A172 (cell line): Measurements from ENCODE around the gene TENM4. TPM values are rescaled to one million over a fixed set of nuclear protein-coding genes. Genes with fewer than 3 reads are reported as not detected.

Source experiments
- DNase-seq: peaks from one replicate; pipeline ENCODE4 v3.0.0-alpha.2; 2015; ENCODE audit warnings: low spot score
- total RNA-seq: library from RNA; depleted of rRNA; stranded (reverse); fragments of >200 nt; shearing (Covaris generic); gene quantifications from 2 replicates; pipeline ENCODE4 v1.2.3, GENCODE V29; 2014

Gene TENM4
- total RNA-seq, 1 experiment from 2014 or later, result 0.91 TPM

DNA sequence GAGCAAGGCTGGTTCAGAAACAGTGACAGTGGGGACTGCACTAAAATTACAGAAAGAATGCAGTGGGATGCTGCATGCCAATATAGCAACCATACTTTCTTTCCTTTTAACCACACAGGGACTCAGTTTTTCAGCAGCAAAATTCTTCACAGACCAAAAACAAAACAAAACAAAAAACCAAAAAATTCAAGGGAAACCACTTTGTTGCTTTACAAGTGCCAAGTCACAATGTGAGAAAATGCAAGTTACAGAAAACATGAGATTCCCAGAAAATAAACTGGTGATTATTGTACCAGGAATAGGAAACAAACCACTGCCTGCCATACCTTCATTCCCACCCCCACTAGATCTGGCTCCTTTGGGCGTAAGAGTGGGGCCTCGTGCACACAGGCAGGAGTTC, 52.6 kb downstream of the TENM4 start:
- no peak for DNase-seq

DNA sequence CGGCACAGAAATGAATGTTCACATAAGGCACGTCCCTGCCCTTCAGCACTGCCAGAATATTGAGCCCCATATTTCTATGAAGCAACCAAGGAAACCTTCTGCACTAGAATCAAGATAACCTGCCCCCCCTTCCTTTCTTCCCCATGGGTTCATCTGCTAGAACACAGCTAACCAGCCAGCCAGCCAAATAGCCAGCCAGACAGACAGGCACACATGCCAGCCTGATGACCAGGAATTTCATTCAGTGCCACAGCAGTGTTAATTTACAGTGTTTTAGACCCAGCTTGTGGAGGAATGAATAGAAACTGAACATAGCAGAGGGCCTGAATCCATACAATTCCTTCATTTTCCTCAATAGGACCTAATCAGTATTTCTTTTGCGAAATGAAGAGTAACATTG, 57.0 kb downstream of the TENM4 start:
- no peak for DNase-seq

DNA sequence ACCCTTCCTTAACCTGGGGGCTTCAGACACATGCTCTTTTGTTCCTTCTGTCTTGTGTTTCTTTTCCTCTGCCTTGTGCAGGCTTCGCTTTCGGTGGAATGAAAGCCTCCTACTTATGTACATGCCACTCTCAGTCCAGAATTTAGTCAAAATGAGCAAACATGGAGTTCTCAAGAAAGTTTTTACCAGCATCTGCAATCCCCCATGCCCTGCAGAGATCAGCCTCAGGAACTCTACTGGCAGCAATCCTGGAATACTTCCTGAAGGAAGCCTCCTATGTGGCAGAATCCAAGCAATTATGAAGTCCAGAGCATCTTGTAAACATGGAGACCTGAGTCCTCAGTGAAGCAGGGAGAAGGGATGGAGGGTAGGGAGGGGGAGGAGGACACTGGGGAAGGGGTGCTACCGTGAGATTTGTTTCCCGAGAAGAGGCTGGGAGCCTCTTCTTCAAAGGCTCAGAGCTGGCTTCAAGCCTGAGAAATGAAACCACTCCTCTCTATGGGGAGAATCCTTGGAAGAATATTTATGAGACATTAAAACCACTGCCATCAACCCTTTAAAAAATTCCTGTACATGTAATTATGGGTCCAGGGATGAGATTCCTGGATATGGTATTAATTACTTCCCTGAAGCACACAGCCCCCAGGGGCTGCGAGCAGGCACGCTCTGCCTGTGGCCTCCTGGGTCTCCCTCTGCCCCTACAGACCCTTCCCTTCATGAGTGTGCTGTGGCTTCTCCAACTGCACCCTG, 58.4 kb downstream of the TENM4 start:
- no peak for DNase-seq

DNA sequence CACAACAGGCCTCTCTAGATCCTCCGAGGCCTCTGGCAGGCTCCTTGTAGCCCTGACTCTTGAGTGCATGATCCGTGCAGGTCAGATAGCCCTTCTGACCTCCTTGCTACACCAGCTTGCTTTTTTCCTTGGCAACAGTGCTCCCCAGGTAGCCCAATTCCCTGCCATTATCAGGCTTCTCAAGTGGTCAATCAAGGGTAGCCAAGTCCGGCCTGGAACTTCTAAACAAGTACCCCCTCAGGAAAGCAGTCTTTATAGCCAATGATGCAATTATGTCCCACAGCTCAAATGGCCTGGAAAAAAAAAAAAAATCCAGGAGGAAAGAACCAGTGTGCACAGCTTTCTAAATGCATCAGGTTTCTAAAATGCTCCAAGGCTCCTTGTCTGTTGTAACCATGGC, 59.8 kb downstream of the TENM4 start:
- no peak for DNase-seq

DNA sequence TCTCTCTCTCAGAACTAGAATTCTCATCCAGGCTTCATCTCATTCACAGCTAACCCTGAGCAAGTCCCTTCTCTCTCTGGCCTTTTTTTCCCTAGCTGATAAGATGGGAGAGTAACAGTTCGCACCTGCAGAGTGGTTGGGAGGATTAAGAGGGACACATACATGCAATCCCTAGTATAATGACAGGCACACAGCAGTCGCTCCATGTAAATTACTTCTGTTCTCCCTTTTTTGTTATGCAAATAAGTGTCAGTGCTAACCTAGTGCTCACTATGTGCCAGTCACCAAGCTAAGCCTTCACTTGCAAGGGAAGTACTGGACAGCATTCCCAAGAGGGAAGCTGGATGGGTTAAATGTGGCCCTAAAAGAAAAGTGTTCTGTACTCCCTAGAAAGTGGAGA, 63.4 kb downstream of the TENM4 start:
- DNase-seq, result no peak

DNA sequence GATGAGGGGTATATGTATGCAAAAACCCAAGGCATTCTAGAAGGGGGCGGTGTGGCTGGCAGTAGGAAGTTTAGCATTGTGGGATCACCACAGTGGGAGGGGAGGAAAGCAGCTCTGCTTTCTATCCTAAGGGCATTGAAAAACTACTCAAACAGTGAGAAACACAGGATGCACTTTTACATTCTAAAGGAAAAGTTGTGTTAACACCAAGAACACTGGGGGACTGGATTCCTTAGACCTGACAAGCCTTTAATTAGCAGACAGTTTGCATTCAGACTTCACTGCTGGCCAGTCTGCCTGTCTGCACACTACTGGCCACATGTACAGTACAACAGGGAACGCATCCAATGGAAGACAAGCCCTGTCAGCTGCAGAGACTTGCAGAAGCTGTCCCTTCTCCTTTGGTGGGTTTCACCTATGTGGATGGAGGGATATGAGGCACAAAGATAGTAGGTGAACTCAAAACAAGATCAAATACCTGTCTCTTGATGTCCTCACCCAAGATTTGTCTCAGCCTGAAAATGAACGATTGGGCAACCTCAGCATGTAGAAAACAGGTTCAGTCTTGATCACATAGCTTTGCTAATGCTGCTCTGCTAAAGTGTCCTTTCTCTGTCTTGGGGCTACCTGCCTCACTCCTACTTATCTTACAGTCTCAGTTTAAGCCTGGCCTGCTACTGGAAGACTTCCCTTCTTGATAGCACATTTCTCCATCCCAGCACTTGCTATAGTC, 64.8 kb downstream of the TENM4 start:
- no peak for DNase-seq

DNA sequence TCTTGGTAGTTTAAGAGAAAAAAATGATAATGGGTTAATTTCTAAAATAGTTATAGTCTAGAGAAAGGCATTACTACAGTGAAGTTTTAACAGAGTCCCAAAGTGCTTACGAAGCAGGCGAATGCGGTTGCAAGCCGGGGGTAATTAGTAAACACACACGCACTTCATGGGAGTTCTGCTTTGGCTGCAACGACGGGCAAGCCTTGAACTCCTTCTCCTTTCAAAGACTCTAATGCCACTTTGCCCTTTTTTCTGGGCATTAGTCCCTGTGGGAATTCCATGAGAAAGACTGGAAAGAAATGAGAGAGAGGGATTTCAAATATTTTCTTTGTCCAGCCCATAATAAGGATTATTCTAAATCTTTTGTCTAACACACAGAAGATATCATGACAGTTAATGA, 66.1 kb downstream of the TENM4 start:
- DNase-seq, result no peak

DNA sequence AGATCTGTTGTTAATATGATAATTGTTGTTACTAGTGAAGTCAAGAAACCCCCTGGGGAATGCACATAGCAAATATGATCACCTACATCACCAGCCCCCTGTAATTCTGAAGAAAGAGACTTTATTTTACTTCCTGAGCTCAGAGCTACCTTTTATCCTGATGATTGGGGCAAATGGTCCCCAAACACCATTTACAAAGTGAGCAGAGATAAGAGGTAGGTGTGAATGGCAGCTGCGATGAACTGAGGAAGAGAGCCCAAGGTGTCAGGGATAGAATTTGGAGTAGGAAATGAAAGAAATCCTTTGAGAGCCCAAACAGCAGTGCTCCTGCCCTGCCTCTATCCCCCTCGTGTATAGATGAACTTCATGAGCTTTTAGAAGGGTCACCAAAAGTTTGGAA, 69.1 kb downstream of the TENM4 start:
- DNase-seq, result no peak

DNA sequence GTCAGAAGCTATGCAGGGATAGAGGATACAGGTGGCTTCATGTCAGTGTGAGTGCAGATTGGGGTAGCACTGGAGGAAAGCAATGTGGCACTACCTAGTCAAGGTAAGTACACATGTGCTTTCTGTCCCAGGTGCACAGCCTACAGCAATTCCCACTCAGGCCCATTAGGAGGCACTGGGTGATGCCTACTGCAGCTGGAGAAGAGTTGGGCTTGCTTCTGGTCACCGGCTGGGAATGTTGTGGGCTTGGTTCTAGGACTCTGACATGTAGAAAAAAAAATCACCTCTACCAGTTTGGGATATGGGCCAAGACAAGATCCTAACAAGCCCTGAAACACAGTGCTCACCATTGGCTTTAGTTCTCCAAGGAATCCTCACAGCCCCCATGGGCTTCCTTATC, 69.7 kb downstream of the TENM4 start:
- DNase-seq, result no peak

DNA sequence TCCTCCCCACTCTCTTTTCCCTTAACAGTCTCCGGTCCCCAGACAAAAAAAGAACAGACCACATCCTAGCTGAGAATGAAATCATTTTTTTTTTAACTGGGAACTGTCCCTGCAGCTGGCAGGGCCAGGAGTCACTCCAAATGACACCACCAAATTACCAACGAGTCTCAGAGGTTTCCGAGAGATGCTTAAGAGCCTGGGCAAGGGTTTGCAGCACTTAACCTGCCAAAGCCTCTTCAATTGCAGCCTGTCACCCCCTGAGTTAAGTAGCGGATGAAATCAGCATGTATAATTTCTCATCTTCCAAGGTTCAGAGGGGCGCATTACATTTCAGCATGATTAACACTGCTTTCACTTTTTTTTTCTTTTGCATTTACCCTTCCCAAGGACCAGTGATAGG, 71.8 kb downstream of the TENM4 start:
- DNase-seq, result no peak

DNA sequence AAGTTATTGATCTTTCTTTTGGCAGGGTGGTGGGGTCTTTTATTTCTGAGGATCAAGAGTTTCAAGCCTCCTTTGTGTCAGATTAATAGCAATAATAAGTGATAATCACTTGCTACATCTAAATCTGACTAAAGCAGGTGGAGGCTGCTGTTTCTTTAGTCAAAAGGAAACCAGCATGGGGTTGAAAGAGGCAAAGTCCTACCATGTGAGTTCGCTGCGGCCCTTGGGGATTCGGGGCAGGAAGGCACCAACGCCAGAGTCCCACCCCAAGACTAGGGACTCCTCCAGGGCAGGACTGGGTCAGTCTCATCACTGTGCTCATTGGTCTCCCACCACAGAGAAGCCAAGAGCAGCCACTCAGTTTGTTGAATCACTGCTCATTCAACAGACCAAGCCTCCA, 73.0 kb downstream of the TENM4 start:
- DNase-seq, result no peak

DNA sequence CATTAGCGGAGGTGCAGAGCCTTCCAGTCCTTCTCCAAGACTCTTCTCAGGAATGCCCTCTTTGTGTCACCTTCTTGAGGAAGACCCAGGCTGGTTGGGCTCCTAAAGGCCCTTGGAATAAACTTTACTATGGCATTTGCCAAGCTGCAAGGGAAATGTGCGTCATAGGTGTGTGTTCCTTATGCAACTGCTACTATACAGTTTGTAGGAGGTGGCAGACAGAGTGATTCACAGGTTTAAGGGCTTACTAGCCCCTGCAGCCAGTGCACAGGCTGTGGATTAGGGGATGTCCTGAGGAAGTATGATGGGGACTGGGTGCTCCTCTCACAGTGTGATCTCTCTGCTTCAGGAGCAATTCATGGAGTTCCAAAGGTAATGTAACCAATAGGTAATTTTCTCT, 74.6 kb downstream of the TENM4 start:
- DNase-seq, result no peak

DNA sequence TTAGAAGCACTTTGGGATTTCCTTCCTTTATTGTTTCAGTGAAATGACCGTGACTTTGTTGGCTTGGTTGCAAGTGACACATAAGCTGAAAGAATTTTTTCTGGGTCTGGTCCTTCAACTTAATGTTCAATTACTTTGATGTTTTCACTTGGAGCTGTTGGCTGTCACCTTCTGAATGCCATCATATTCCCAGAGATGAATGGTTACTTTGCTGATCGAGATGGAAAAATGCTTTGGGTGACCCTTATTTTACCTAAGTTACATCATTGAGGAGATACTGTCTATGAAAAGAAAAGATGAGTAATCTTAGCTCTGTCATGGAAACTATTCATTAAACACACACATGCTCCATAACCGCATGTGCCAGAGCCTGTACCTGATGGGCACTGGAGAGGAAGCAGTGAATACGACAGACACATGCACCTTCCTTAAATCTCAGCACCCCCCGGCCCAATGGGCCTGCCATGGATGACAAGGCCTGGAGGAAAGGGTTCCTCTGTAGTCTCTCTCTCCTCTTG, 76.9 kb downstream of the TENM4 start:
- DNase-seq, result no peak

DNA sequence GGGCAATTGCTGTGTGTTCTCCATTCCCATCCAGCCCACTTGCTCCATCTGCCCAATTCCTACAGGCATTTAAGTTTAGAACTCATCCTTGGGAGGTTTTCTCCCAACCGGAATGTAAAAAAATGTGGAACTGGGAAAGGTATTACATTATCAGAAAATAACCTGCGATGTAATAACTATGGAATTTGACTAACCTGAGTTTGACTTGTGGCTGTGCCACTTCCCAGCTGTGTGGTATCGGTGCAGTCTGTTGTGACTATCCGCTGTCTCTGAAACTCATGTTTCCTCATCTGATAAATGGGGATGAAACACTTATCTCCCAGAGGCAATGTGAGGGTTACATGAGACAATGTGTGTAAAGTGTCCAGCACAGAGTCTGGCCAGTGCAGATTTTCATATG, 77.6 kb downstream of the TENM4 start:
- no peak for DNase-seq

DNA sequence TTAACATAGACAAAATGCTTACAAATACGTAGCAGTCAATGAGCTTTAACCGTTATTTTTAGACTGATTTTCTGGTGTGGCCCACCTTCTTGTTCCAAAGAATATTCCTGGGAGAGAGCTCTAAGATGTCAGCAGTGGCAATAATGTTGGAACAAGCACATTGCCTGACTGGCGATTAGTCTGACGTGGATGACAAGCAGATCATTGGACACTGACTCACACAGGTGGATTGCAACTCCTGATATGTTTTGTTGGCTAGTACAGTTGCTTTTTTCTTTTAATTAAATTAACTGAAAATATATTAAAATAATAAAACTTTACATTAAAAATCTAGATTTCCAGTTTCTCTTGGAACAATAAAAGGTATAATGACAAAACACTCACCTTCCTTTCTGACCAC, 78.0 kb downstream of the TENM4 start:
- DNase-seq, result no peak

DNA sequence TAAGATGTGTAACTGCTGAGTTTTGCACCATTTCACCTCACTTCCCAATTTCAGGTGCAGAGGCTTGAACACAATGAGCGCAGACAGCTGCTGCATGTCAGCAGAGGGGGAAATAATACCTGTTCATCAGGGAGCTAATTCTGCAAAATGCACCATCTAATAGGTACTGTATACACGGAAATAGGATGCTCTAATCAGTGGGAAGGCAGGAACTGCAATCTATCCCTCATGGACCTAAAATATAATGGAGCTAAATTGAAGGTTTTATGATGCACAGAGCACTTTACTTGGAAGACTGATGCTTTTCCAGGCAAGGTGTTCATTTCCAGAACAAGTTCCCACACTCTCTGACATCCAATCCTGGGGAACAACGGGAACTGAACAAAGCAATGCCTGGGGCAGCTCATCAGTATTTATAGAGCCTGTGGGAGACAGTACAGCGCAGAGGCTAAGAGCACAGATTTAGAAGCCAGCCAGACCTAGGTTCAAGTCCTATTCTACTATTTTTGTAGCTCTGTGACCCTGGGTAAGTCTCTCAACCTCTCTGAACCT, 78.5 kb downstream of the TENM4 start:
- DNase-seq, result no peak

DNA sequence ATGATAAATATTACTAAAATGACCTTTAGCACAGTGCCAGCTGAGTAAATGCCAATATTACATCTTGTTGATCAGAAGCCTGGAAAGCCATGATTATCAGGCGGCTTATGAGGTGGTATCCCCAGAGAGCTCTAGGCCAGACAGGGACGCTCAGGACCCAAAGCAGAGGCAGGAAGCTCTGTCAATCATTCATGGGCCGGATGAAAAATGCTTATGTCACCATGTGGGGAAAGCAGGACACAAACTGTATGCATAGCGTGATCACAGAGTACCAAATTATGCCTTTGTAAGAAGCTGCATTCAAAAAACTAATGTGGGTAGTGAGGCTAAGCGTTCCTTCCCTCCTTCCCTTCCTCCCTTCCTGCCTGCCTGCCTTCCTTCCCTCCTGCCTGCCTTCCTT, 82.6 kb downstream of the TENM4 start:
- DNase-seq, result no peak

DNA sequence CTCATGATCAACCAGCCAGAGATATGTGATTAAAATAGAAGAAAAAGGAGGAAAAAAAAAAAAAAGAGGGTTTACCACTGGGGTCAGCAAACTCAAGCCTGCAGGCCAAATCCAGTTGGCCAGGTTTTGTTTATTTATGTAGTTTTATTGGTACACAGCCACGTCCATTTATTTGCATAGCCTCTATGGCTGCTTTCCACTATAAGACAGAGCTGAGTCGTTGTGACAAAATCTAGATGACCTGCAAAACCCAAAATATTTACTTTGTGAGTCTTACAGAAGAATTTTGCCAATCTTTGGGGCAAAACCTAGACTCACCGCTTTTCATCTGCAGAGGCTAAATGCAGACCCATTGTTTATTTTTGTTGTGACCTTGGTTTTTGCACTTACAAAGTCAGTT, 87.1 kb downstream of the TENM4 start:
- DNase-seq, result no peak

DNA sequence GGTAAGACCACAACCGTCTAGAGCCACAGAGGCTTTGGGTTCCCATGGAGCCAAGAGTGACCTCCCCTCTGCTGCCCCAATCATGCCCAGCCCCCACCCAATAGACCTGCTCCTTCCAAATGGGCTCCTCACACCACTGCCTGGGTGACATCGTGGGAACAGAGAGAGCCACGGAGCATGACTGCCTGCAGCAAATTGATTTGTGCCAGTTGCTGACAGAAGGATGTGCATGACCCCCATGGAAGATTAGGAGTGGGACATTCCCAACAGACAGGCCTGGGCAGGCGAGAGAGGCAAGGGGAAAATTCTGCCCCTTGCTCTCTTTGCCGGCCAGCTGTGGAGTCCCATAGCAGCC, 88.5 kb downstream of the TENM4 start:
- no peak for DNase-seq

DNA sequence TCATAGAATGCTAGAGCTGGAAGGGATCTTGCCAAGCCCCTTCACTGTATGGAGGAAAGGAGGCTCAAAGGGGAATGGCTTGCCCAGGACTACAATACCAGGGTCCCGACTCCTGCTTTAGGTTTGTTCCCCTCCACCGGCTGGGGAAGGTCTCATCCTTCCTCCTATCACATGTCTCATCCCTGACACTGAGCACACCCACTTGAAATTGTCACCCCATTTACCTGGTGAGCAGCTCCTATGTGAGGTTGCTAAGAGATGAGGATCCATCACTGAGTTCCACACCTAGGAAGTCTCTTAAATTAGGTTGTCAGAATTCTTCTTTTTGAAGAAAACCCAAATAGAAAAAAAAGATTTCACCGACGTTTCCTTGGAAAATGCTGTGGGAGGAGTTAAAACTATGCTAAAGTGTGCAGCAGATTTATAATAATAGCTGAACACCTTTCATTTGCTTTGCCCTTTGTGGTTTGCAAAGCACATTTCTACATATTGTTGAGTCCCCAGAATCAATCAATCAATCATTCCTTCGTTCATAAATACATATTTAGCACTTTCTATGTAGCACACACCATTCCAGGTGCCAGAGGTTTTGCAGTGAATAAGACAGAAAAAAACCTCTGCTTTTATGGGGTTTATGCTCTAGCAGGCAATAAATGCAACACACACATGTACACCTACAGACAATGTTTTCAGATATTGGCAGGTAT, 91.7 kb downstream of the TENM4 start:
- no peak for DNase-seq

DNA sequence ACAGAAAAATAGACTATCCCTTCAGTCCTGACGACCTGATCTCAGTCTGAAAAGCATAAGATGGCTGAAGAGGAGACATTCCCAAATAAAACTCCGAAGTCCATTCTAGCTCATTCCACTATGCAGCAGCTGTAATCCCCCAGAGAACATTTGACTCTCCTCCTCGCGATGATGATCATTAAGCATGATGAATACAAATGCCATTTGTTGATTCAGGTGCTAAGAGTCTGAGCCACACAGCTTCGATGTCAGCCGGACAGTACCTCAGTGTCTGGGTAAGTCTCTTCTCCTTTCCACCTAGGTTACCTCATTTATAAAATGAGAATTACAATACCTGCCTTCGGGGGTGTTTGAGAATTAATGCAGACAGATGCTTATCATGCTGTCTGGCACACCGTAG, 94.8 kb downstream of the TENM4 start:
- DNase-seq, result no peak

DNA sequence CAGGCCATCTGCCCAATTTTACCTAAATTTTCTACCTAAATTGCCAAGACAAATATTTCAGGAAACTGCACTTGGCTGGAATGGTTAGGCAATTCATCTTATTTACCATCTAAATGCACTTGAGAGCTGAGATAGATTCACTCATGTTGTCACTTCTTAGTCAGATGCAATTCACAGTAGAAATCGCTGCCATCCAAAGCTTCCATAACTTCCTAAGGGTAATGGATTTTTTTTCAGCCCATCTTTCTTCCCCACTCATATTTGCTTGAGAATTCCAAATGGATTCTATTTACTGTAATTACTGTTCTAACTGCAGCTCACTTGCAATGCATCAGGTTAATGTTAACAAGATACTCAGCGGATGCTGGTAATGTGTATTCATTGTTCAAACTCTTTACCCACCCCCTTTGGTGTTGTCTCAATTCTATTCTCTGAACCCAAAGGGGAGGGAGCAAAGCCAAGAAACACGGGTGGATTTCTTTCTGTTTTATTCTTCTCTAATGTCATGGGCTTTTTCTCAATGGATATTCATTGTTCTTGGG, 96.0 kb downstream of the TENM4 start:
- DNase-seq, result no peak
